ENCODE data around the gene TRAPPC3L. TPM values are rescaled to one million over a fixed set of nuclear protein-coding genes. Genes with fewer than 3 reads are reported as not detected.

The TRAPPC3L gene
- total RNA-seq, 1 experiment from 2014 or later = not detected

DNA sequence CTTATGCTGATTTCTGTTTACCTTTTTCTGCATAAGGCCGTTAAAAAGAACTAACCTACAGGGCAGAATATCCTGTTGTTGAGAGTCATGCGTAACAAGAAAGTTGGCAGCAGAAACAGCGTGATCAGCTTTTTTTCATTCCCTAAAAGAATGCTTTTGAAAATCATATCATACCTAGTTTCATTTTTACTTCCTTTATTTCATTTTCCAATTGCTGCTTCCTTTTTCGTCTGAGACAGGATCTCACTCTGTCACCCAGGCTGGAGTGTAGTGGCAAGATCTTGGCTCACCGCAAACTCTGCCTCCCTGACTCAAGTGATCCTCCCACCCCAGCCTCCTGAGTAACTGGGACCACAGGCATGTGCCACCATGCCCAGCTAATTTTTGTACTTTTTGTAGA, 80.2 kb downstream of the TRAPPC3L start:
- CTCF ChIA-PET = no interaction called here
- H3K27me3 ChIP-seq (ENCODE audit: control insufficient read depth, insufficient read depth, low read length) = peaks cover 47% of the 10 kb centered on the region

DNA sequence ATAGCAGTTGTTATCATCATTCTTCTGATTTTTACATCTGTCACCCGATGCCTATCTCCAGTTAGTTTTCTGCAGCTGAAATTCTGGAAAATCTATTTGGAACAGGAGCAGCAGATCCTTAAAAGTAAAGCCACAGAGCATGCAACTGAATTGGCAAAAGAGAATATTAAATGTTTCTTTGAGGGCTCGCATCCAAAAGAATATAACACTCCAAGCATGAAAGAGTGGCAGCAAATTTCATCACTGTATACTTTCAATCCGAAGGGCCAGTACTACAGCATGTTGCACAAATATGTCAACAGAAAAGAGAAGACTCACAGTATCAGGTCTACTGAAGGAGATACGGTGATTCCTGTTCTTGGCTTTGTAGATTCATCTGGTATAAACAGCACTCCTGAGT, 82.2 kb downstream of the TRAPPC3L start:
- H3K9me3 ChIP-seq (ENCODE audit: control insufficient read depth, insufficient read depth, low read depth, low read length) = no peaks in the 10 kb centered on the region
- ChIA-PET CTCF (no interaction called here), POLR2A (no interaction called here)
- in situ Hi-C loops (cut with HindIII; ENCODE audit: low pct_unique_long_range_greater_than_20kb, low sequenced_read_pairs) = no loop called here
- H3K36me3 ChIP-seq (ENCODE audit: control insufficient read depth, insufficient read depth, low read length) = no peaks in the 10 kb centered on the region
- DNase-seq (ENCODE audit: low read depth, low spot score) (no peak), ATAC-seq (no peak)
- H3K4me3 ChIP-seq (ENCODE audit: low read depth in 2 of 2, low read length in 2 of 2) = no peak overlapping the region
- TF ChIP-seq, protein P1, sequence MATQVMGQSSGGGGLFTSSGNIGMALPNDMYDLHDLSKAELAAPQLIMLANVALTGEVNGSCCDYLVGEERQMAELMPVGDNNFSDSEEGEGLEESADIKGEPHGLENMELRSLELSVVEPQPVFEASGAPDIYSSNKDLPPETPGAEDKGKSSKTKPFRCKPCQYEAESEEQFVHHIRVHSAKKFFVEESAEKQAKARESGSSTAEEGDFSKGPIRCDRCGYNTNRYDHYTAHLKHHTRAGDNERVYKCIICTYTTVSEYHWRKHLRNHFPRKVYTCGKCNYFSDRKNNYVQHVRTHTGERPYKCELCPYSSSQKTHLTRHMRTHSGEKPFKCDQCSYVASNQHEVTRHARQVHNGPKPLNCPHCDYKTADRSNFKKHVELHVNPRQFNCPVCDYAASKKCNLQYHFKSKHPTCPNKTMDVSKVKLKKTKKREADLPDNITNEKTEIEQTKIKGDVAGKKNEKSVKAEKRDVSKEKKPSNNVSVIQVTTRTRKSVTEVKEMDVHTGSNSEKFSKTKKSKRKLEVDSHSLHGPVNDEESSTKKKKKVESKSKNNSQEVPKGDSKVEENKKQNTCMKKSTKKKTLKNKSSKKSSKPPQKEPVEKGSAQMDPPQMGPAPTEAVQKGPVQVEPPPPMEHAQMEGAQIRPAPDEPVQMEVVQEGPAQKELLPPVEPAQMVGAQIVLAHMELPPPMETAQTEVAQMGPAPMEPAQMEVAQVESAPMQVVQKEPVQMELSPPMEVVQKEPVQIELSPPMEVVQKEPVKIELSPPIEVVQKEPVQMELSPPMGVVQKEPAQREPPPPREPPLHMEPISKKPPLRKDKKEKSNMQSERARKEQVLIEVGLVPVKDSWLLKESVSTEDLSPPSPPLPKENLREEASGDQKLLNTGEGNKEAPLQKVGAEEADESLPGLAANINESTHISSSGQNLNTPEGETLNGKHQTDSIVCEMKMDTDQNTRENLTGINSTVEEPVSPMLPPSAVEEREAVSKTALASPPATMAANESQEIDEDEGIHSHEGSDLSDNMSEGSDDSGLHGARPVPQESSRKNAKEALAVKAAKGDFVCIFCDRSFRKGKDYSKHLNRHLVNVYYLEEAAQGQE (IDR thresholded peaks at IDR 0.05; ENCODE audit: insufficient read depth in 1 of 2, low read depth in 2 of 2, low read length in 1 of 2) = no peak
- TF ChIP-seq CTCF (IDR thresholded peaks at IDR 0.05) (no peak), TCF7L2 (IDR thresholded peaks at IDR 0.05; ENCODE audit: low read depth, low read length) (no peak), SIN3A (IDR thresholded peaks at IDR 0.05; ENCODE audit: borderline replicate concordance, insufficient read depth, low read depth, low read length) (no peak)
- H3K27me3 ChIP-seq (ENCODE audit: control insufficient read depth, insufficient read depth, low read length) = peaks cover 53% of the 10 kb centered on the region
- intact Hi-C loops (cut with micrococcal nuclease; ENCODE audit: unreplicated experiment) = loop anchor here (5.0 kb wide), 1 partner anchor 176 kb away; no protein-coding TSS in a partner anchor
- no peak overlapping the region for H3K27ac ChIP-seq (ENCODE audit: low read length)
- 0 out of 2 replicates have a peak, but pooled peaks cover 4% of the 10 kb centered on the region for H3K4me1 ChIP-seq (ENCODE audit: control insufficient read depth, insufficient read depth, low read length)
- no TSS peak for BruUV-seq (replicated peaks)

More for the DNA sequence above, 80.2 kb downstream of the TRAPPC3L start:
- no peaks in the 10 kb centered on the region for H3K9me3 ChIP-seq (ENCODE audit: control insufficient read depth, insufficient read depth, low read depth, low read length)
- in situ Hi-C loops (cut with HindIII; ENCODE audit: low pct_unique_long_range_greater_than_20kb, low sequenced_read_pairs) = no loop called here
- no peak overlapping the region for H3K27ac ChIP-seq (ENCODE audit: low read length)
- H3K36me3 ChIP-seq (ENCODE audit: control insufficient read depth, insufficient read depth, low read length) = no peaks in the 10 kb centered on the region
- POLR2A ChIA-PET = no interaction called here
- BruUV-seq (replicated peaks) = no TSS peak
- no peak for ATAC-seq
- TF ChIP-seq POLR2AphosphoS5 (IDR thresholded peaks at IDR 0.05; ENCODE audit: low read depth, low read length) (no peak), CTCF (IDR thresholded peaks at IDR 0.05) (no peak), TCF7L2 (IDR thresholded peaks at IDR 0.05; ENCODE audit: low read depth, low read length) (no peak), SIN3A (IDR thresholded peaks at IDR 0.05; ENCODE audit: borderline replicate concordance, insufficient read depth, low read depth, low read length) (no peak)
- TF ChIP-seq, protein P1 (IDR thresholded peaks at IDR 0.05; ENCODE audit: insufficient read depth in 1 of 2, low read depth in 2 of 2, low read length in 1 of 2) = no peak
- H3K4me3 ChIP-seq (ENCODE audit: low read depth in 2 of 2, low read length in 2 of 2) = no peak overlapping the region
- intact Hi-C loops (cut with micrococcal nuclease; ENCODE audit: unreplicated experiment) = no loop called here
- H3K4me1 ChIP-seq (ENCODE audit: control insufficient read depth, insufficient read depth, low read length) = 0 out of 2 replicates have a peak, but pooled peaks cover 4% of the 10 kb centered on the region
- no peak for DNase-seq (ENCODE audit: low read depth, low spot score)
